DMS53 treated with DMSO at 0.1 percent for 48 hours (cell line): ENCODE results near the gene PPP2R2D.

Experiments
- DNase-seq: peaks from one replicate; lab custom pipeline; 2025; ENCODE audit not compliant: unreplicated experiment; lab: John Stamatoyannopoulos, UW

The PPP2R2D gene

GRCh38 chr10:131926253-131926652, 25.4 kb downstream of the PPP2R2D start:
- no peak for DNase-seq

GRCh38 chr10:131926743-131927595, 26.2 kb downstream of the PPP2R2D start:
- DNase-seq = no peak

GRCh38 chr10:131928248-131929095, 27.7 kb downstream of the PPP2R2D start:
- DNase-seq = no peak

GRCh38 chr10:131929122-131929845, 28.5 kb downstream of the PPP2R2D start:
- no peak for DNase-seq

GRCh38 chr10:131930150-131930549, 29.3 kb downstream of the PPP2R2D start:
- DNase-seq = no peak

GRCh38 chr10:131930586-131931330, 29.9 kb downstream of the PPP2R2D start:
- DNase-seq = no peak

GRCh38 chr10:131931981-131932380, 31.2 kb downstream of the PPP2R2D start:
- DNase-seq = no peak

GRCh38 chr10:131933016-131933695, 32.3 kb downstream of the PPP2R2D start:
- DNase-seq = no peak

GRCh38 chr10:131933696-131934086, 32.9 kb downstream of the PPP2R2D start:
- no peak for DNase-seq

GRCh38 chr10:131934769-131935168, 34.0 kb downstream of the PPP2R2D start:
- no peak for DNase-seq

- DNase-seq = no peak
These were observed 34.5 kb downstream of the PPP2R2D start for GRCh38 chr10:131935260-131935659.

- no peak for DNase-seq
These were observed 35.5 kb downstream of the PPP2R2D start for GRCh38 chr10:131936294-131936693.

GRCh38 chr10:131936736-131937135, 35.9 kb downstream of the PPP2R2D start:
- no peak for DNase-seq

- DNase-seq = no peak
These were observed 37.0 kb downstream of the PPP2R2D start for GRCh38 chr10:131937836-131938235.

GRCh38 chr10:131938681-131939080, 37.9 kb downstream of the PPP2R2D start:
- no peak for DNase-seq

- DNase-seq = no peak
These were observed 41.6 kb downstream of the PPP2R2D start for GRCh38 chr10:131942455-131942854.

GRCh38 chr10:131943021-131943814, 42.4 kb downstream of the PPP2R2D start:
- no peak for DNase-seq

- no peak for DNase-seq
These were observed 43.6 kb downstream of the PPP2R2D start for GRCh38 chr10:131944412-131944811.

GRCh38 chr10:131944976-131945695, 44.3 kb downstream of the PPP2R2D start:
- DNase-seq = no peak
